Lower lobe of right lung (tissue), 2 donors: Measurements from ENCODE around the gene SLC9A9. TPM values are rescaled to one million over a fixed set of nuclear protein-coding genes. Genes with fewer than 3 reads are reported as not detected.
A peak's percentile ranks its signal among the peaks of the same experiment; 100 is the strongest.

ENCODE experiments used
- ATAC-seq, 2 donors: fragments of 200-7000 bp; cut with Tn5 transposase; one replicate each; pipeline ENCODE4 v1.9.1; 2020 to 2022; ENCODE audit warnings: mild to moderate bottlenecking in 2 of 2, moderate library complexity in 2 of 2
- DNase-seq: peaks from one replicate; pipeline ENCODE4 v3.0.0-alpha.2; 2020
- H3K27ac ChIP-seq: fragments of 200-600 bp; one replicate; pipeline ENCODE4 v1.8.0; 2022
- H3K27me3 ChIP-seq: fragments of 200-600 bp; one replicate; pipeline ENCODE4 v1.8.0; 2022; ENCODE audit warnings: low read depth
- H3K36me3 ChIP-seq: fragments of 200-600 bp; one replicate; pipeline ENCODE4 v1.8.0; 2022; ENCODE audit warnings: mild to moderate bottlenecking
- H3K4me1 ChIP-seq: fragments of 200-600 bp; one replicate; pipeline ENCODE4 v1.8.0; 2022
- H3K4me3 ChIP-seq: fragments of 200-600 bp; one replicate; pipeline ENCODE4 v1.8.0; 2022; ENCODE audit warnings: mild to moderate bottlenecking
- H3K9me3 ChIP-seq: fragments of 200-600 bp; one replicate; pipeline ENCODE4 v1.8.0; 2022
- intact Hi-C: fragments of 100-400 bp; cut with DNase I; formaldehyde crosslinking; loops from one replicate; pipeline ENCODE4 v1.11.0; 2022
- total RNA-seq: library from RNA; stranded (reverse); fragmentation: NEBNext Ultra II Directional; extraction: Animal tissue kit (Norgen Biotek cat#: 25700); gene quantifications from one replicate; pipeline ENCODE4 v1.2.1, GENCODE V29; 2021
- TF ChIP-seq, protein P1 (sequence below): fragments of 200-600 bp; IDR thresholded peaks from one replicate; pipeline ENCODE4 v1.8.0; 2022; ENCODE audit warnings: antibody characterized with exemption, mild to moderate bottlenecking
- donor health status: DM: no; HTN: yes; CAD: no; lungs with severe emphysema.

The SLC9A9 gene
- total RNA-seq, 1 donor from 2014 or later, result 15.6 TPM

DNA sequence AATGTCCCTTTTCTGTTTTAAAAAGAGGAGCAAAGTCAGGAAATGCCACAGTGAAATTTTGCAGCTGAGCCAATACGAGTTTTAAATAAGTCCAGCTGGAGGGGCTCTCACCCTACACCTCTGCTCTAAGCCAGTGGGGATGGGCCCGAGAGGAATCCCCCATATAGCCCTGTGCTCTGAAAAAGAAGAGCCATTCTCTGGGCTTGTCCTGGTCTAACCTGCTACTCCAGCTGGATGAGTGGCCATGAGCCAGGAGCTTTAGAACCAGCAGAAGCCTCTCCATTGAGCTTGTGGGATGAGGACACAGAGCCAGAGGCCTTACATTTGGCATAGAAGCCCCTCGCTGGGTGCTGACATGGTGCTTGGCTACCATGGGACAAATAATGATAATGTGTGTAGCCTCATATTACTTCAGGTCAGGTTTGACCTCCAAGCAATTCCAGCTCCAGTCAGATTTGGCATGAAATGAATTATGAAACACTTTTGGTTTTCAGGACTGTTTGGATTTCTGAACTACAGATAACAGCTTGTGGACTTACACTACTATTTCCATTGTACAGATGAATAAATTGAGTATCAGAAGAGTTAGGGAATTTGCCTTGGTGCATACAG, 556.3 kb downstream of the SLC9A9 start:
- DNase-seq (no peak), ATAC-seq (peak in 1 of 2 donors; percentile 29)
- H3K9me3 ChIP-seq, result no peaks in the 10 kb centered on the region
- no peaks in the 10 kb centered on the region for H3K27me3 ChIP-seq
- TF ChIP-seq, protein P1, sequence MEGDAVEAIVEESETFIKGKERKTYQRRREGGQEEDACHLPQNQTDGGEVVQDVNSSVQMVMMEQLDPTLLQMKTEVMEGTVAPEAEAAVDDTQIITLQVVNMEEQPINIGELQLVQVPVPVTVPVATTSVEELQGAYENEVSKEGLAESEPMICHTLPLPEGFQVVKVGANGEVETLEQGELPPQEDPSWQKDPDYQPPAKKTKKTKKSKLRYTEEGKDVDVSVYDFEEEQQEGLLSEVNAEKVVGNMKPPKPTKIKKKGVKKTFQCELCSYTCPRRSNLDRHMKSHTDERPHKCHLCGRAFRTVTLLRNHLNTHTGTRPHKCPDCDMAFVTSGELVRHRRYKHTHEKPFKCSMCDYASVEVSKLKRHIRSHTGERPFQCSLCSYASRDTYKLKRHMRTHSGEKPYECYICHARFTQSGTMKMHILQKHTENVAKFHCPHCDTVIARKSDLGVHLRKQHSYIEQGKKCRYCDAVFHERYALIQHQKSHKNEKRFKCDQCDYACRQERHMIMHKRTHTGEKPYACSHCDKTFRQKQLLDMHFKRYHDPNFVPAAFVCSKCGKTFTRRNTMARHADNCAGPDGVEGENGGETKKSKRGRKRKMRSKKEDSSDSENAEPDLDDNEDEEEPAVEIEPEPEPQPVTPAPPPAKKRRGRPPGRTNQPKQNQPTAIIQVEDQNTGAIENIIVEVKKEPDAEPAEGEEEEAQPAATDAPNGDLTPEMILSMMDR, result no peak
- intact Hi-C loops, result no loop called here
- H3K27ac ChIP-seq, result no peak overlapping the region
- H3K4me1 ChIP-seq, result peaks cover 3% of the 10 kb centered on the region
- no peaks in the 10 kb centered on the region for H3K36me3 ChIP-seq
- H3K4me3 ChIP-seq, result no peak overlapping the region

GRCh38 chr3:143288944-143289343, 559.3 kb downstream of the SLC9A9 start:
- no peaks in the 10 kb centered on the region for H3K9me3 ChIP-seq
- no peaks in the 10 kb centered on the region for H3K4me1 ChIP-seq
- no peaks in the 10 kb centered on the region for H3K27me3 ChIP-seq
- intact Hi-C loops, result no loop called here
- TF ChIP-seq, protein P1, result no peak
- no peaks in the 10 kb centered on the region for H3K36me3 ChIP-seq
- H3K27ac ChIP-seq, result no peak overlapping the region
- ATAC-seq (no peak), DNase-seq (no peak)
- H3K4me3 ChIP-seq, result no peak overlapping the region

DNA sequence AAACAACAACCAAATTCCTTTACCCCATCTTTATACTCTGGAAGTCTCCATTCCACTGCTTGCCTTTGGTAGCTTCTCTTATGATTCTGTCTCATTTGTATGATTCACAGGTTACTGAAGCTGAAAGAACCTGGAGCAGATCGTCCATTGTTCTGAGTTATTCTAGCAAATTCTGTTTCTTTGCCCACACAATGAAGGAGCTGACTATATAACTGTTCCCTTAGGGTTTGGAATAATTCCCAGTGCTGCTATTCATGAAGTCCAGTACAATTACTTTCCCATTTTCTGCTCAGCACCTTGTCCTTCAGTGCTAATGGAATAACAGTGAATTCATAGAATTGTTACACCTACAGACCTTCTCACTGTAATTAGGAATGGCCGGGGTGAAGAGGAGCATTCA, 560.9 kb downstream of the SLC9A9 start:
- Histone ChIP-seq H3K9me3 (no peaks in the 10 kb centered on the region), H3K36me3 (no peaks in the 10 kb centered on the region), H3K27ac (no peak overlapping the region), H3K4me1 (no peaks in the 10 kb centered on the region), H3K27me3 (no peaks in the 10 kb centered on the region), H3K4me3 (no peak overlapping the region)
- TF ChIP-seq, protein P1, result no peak
- ATAC-seq, result no peak
- intact Hi-C loops, result no loop called here
- no peak for DNase-seq

- no peaks in the 10 kb centered on the region for H3K4me1 ChIP-seq
- no peak overlapping the region for H3K4me3 ChIP-seq
- ATAC-seq (no peak), DNase-seq (no peak)
- TF ChIP-seq, protein P1, result no peak
- no peaks in the 10 kb centered on the region for H3K36me3 ChIP-seq
- H3K27ac ChIP-seq, result no peak overlapping the region
- no peaks in the 10 kb centered on the region for H3K9me3 ChIP-seq
- intact Hi-C loops, result no loop called here
- H3K27me3 ChIP-seq, result no peaks in the 10 kb centered on the region
These were observed 561.8 kb downstream of the SLC9A9 start for GRCh38 chr3:143286392-143287010.

DNA sequence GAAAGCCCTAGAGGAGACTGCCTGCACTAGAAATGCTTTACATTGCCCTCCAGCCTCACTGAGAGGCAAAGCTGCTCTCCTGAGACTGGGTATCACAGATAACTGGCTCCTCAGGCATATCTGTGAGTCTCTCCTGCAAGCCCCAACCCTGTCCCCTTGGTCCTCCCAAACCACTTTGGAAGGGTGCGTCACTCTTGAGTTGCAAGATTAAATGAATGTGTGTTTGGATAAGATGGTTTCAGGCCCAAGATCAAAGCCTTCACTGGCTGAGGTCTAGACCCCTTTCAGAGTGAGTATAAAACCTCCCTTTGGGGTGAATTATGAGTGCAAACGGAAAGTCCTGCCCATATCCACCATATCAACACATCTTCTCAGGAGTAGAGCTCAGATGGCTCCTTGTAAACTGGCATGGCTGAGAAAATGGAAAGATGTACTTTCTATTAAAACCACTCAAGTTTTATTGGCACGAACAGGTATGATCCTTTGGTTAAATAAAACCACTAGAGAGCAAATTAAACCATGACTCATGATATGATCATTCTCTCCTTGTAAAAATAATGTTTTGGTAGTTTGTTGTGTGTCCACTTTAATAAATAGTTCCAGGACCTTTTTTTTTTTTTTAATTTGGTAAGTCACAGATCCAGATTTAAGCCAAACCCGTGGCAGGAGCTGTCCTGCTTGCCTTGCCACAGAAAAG, 564.7 kb downstream of the SLC9A9 start:
- intact Hi-C loops, result no loop called here
- DNase-seq (no peak), ATAC-seq (no peak)
- H3K4me3 ChIP-seq, result no peak overlapping the region
- no peaks in the 10 kb centered on the region for H3K36me3 ChIP-seq
- no peaks in the 10 kb centered on the region for H3K9me3 ChIP-seq
- no peak overlapping the region for H3K27ac ChIP-seq
- TF ChIP-seq, protein P1, result no peak
- H3K27me3 ChIP-seq, result no peaks in the 10 kb centered on the region
- H3K4me1 ChIP-seq, result no peaks in the 10 kb centered on the region
